OCI-LY7 (cell line): Measurements from ENCODE around the gene ROBO1. TPM values are rescaled to one million over a fixed set of nuclear protein-coding genes. Genes with fewer than 3 reads are reported as not detected.

ENCODE experiments used
- BruUV-seq: library from RNA; stranded (reverse); fragments of 400-500 nt; replicated peaks from 2 replicates; lab custom pipeline; 2021; lab: Mats Ljungman, UMichigan
- CTCF ChIA-PET: fragments of 300-600 bp; sonication (Branson Sonifier 250); formaldehyde crosslinking; loops from one replicate; lab custom pipeline; 2022; ENCODE audit warnings: antibody characterized with exemption; ENCODE audit not compliant: unreplicated experiment; lab: Charles Lee
- POLR2A ChIA-PET: fragments of 300-600 bp; sonication (Branson Sonifier 250); formaldehyde crosslinking; loops from one replicate; lab custom pipeline; 2022; ENCODE audit warnings: antibody characterized with exemption; lab: Charles Lee
- DNase-seq: peaks from one replicate; pipeline ENCODE4 v3.0.0-alpha.2; 2015; ENCODE audit warnings: low spot score
- H2AFZ ChIP-seq: fragments of 200-600 bp; sonication (generic), shearing (Covaris generic); 2 replicates; pipeline ENCODE4 v1.6.1; 2014; ENCODE audit warnings: mild to moderate bottlenecking, antibody characterized with exemption, low read length, moderate library complexity
- H3K27ac ChIP-seq: fragments of 200-600 bp; sonication (generic); 2 replicates; pipeline ENCODE4 v1.5.1; 2014; ENCODE audit warnings: mixed run types, low read depth, mild to moderate bottlenecking, moderate library complexity, low read length, inconsistent platforms; ENCODE audit not compliant: poor library complexity, severe bottlenecking
- H3K36me3 ChIP-seq: fragments of 200-600 bp; sonication (generic); 2 replicates; pipeline ENCODE4 v1.6.1; 2014; ENCODE audit warnings: mild to moderate bottlenecking, antibody characterized with exemption, low read length, moderate library complexity, mixed read lengths; ENCODE audit not compliant: insufficient read depth
- H3K4me1 ChIP-seq: fragments of 200-600 bp; sonication (generic); 2 replicates; pipeline ENCODE4 v1.5.1; 2014; ENCODE audit warnings: mild to moderate bottlenecking, low read length; ENCODE audit not compliant: insufficient read depth, poor library complexity, severe bottlenecking
- H3K4me2 ChIP-seq: fragments of 200-600 bp; sonication (generic); 2 replicates; pipeline ENCODE4 v1.6.1; 2014; ENCODE audit warnings: mild to moderate bottlenecking, low read length
- H3K4me3 ChIP-seq: fragments of 200-600 bp; sonication (generic); 2 replicates; pipeline ENCODE4 v1.5.1; 2014; ENCODE audit warnings: mild to moderate bottlenecking, low read depth, low read length; ENCODE audit not compliant: poor library complexity, severe bottlenecking
- H3K79me2 ChIP-seq: fragments of 200-600 bp; sonication (generic); 2 replicates; pipeline ENCODE4 v1.6.1; 2016; ENCODE audit warnings: low read depth, mild to moderate bottlenecking, low read length, moderate library complexity, mixed read lengths; ENCODE audit not compliant: insufficient read depth
- H3K9me2 ChIP-seq: fragments of 200-600 bp; sonication (generic); 2 replicates; pipeline ENCODE4 v1.6.1; 2016; ENCODE audit warnings: mild to moderate bottlenecking, low read length, mixed read lengths; ENCODE audit not compliant: insufficient read depth
- H3K9me3 ChIP-seq: fragments of 200-600 bp; sonication (generic); 2 replicates; pipeline ENCODE4 v1.6.1; 2014; ENCODE audit warnings: mild to moderate bottlenecking, mixed run types, low read length, mixed read lengths
- H4K20me1 ChIP-seq: fragments of 200-600 bp; sonication (generic); 2 replicates; pipeline ENCODE4 v1.6.1; 2014; ENCODE audit warnings: mild to moderate bottlenecking, antibody characterized with exemption, low read length, moderate library complexity, mixed read lengths; ENCODE audit not compliant: insufficient read depth
- EZH2phosphoT487 ChIP-seq: fragments of 200-600 bp; sonication (generic); IDR thresholded peaks from 2 replicates; pipeline ENCODE4 v1.6.1; 2018; ENCODE audit warnings: low read depth, borderline replicate concordance, mild to moderate bottlenecking, mixed run types, antibody characterized with exemption, low read length, moderate library complexity, mixed read lengths
- intact Hi-C: fragments of 100-400 bp; cut with micrococcal nuclease; formaldehyde crosslinking; loops from one replicate; pipeline ENCODE4 v1.10.0; 2022; ENCODE audit not compliant: unreplicated experiment
- total RNA-seq, 2 experiments: library from RNA; depleted of rRNA in 1 of 2; stranded (reverse); fragments of >200 nt in 1 of 2; shearing (Covaris generic) in 1 of 2; gene quantifications; 2 replicates each; pipeline ENCODE4 v1.2.3, GENCODE V29; 2014 to 2022
- TF ChIP-seq, protein P1 (sequence below): fragments of 200-600 bp; sonication (generic); conservative IDR thresholded peaks from 2 replicates; pipeline ENCODE4 v1.5.1; 2014; ENCODE audit warnings: mild to moderate bottlenecking, antibody characterized with exemption, low read length, moderate library complexity, mixed read lengths

The ROBO1 gene
- total RNA-seq, 2 experiments from 2014 or later: not detected

DNA sequence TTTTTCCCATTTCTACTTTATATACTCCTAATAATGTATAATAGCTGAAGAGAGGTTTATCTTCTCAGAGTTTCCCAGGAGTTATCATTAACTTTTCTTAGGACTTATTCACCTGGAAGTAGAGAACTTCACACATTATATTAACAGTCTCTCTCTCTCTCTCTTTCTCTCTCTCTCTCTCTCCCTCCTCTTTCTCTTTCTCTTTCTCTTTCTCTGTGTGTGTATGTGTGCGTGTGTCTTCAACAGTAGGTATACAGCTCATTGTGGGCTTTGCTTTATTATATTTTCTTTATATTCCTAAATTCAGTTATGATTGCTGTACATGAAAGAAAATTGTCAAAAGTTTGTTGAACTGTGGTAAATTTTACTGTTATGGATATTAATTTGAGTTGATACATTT is 353.8 kb downstream of the ROBO1 start:
- intact Hi-C loops: no loop called here

DNA sequence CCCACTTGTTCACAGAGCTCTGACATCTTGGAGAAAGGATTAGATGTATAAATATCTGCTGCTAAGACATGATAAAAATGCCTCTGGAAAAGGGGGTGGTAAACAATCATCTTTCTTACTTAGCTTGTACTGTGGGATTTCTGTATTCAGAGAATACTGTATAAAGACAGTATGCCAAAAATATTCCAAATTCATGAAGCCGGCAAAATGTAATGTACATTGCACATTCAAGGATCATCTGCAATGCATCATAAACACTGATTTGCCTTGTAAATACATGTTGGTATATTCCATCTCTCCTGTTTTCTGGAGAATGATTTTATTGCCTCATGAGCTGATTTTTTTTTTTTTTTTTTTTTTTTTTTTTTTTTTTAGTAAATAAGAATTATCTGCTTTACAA is 355.3 kb downstream of the ROBO1 start:
- intact Hi-C loops: no loop called here
- no peaks in the 10 kb centered on the region for H3K9me2 ChIP-seq
- DNase-seq: no peak
- no peak overlapping the region for H3K4me2 ChIP-seq
- POLR2A ChIA-PET: interaction anchor here (0.6 to 1.6 kb wide), 3 partner anchors 10 to 27 kb away, joined by 3 to 7 read pairs (median 7); no protein-coding TSS in a partner anchor
- H3K79me2 ChIP-seq: no peaks in the 10 kb centered on the region
- BruUV-seq: no TSS peak
- no peaks in the 10 kb centered on the region for H4K20me1 ChIP-seq
- no peaks in the 10 kb centered on the region for H3K4me1 ChIP-seq
- H2AFZ ChIP-seq: no peak overlapping the region
- no peaks in the 10 kb centered on the region for H3K36me3 ChIP-seq
- H3K27ac ChIP-seq: no peak overlapping the region
- CTCF ChIA-PET: no interaction called here
- TF ChIP-seq, protein P1, sequence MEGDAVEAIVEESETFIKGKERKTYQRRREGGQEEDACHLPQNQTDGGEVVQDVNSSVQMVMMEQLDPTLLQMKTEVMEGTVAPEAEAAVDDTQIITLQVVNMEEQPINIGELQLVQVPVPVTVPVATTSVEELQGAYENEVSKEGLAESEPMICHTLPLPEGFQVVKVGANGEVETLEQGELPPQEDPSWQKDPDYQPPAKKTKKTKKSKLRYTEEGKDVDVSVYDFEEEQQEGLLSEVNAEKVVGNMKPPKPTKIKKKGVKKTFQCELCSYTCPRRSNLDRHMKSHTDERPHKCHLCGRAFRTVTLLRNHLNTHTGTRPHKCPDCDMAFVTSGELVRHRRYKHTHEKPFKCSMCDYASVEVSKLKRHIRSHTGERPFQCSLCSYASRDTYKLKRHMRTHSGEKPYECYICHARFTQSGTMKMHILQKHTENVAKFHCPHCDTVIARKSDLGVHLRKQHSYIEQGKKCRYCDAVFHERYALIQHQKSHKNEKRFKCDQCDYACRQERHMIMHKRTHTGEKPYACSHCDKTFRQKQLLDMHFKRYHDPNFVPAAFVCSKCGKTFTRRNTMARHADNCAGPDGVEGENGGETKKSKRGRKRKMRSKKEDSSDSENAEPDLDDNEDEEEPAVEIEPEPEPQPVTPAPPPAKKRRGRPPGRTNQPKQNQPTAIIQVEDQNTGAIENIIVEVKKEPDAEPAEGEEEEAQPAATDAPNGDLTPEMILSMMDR: no peak
- TF ChIP-seq EZH2phosphoT487: no peak
- no peaks in the 10 kb centered on the region for H3K9me3 ChIP-seq
- H3K4me3 ChIP-seq: no peak overlapping the region

More for the DNA sequence above, 353.8 kb downstream of the ROBO1 start:
- no peak for DNase-seq
- Histone ChIP-seq H3K9me2 (no peaks in the 10 kb centered on the region), H3K9me3 (no peaks in the 10 kb centered on the region), H3K4me1 (no peaks in the 10 kb centered on the region), H3K4me2 (no peak overlapping the region), H4K20me1 (no peaks in the 10 kb centered on the region), H3K79me2 (no peaks in the 10 kb centered on the region), H3K4me3 (no peak overlapping the region), H3K36me3 (no peaks in the 10 kb centered on the region), H3K27ac (no peak overlapping the region), H2AFZ (no peak overlapping the region)
- CTCF ChIA-PET: no interaction called here
- no TSS peak for BruUV-seq
- TF ChIP-seq EZH2phosphoT487: no peak
- POLR2A ChIA-PET: interaction anchor here (1.1 to 1.6 kb wide), 2 partner anchors 12 to 16 kb away, joined by 4 to 7 read pairs; no protein-coding TSS in a partner anchor

DNA sequence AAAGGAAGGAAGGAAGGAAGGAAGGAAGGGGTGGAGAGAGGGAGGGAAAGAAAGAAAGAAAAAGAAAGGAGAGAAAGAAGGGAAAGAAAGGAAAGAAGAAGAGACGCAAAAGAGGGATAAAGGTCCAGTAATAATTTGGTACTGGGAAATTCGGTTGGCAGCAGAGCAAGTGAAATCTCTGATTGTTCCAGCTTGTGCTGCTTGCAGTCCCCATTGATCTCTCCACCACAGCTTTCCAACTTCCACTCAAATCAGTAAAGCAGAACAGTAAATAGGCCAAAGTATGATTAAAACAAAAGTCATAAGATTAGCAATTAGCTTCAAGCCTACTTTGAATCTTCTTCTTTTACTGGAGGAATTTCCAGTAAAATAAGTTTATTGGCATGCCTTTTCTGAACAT is 357.2 kb downstream of the ROBO1 start:
- no peak overlapping the region for H2AFZ ChIP-seq
- H3K4me2 ChIP-seq: no peak overlapping the region
- ChIA-PET CTCF (interaction anchor here (0.6 kb wide), 1 partner anchor 831 kb away, joined by 3 read pairs; no protein-coding TSS in a partner anchor), POLR2A (no interaction called here)
- H3K27ac ChIP-seq: no peak overlapping the region
- no peaks in the 10 kb centered on the region for H4K20me1 ChIP-seq
- no peak for DNase-seq
- no peaks in the 10 kb centered on the region for H3K36me3 ChIP-seq
- H3K4me1 ChIP-seq: no peaks in the 10 kb centered on the region
- H3K79me2 ChIP-seq: no peaks in the 10 kb centered on the region
- H3K9me3 ChIP-seq: no peaks in the 10 kb centered on the region
- intact Hi-C loops: no loop called here
- H3K9me2 ChIP-seq: no peaks in the 10 kb centered on the region
- BruUV-seq: no TSS peak
- TF ChIP-seq EZH2phosphoT487: no peak
- TF ChIP-seq, protein P1: no peak
- H3K4me3 ChIP-seq: no peak overlapping the region
